Measurements from ENCODE around the gene CORO1C. TPM values are rescaled to one million over a fixed set of nuclear protein-coding genes. Genes with fewer than 3 reads are reported as not detected.

CORO1C gene
- polyA plus RNA-seq, 4 donors = 54.6 to 73.5 (median 65.8) TPM

DNA sequence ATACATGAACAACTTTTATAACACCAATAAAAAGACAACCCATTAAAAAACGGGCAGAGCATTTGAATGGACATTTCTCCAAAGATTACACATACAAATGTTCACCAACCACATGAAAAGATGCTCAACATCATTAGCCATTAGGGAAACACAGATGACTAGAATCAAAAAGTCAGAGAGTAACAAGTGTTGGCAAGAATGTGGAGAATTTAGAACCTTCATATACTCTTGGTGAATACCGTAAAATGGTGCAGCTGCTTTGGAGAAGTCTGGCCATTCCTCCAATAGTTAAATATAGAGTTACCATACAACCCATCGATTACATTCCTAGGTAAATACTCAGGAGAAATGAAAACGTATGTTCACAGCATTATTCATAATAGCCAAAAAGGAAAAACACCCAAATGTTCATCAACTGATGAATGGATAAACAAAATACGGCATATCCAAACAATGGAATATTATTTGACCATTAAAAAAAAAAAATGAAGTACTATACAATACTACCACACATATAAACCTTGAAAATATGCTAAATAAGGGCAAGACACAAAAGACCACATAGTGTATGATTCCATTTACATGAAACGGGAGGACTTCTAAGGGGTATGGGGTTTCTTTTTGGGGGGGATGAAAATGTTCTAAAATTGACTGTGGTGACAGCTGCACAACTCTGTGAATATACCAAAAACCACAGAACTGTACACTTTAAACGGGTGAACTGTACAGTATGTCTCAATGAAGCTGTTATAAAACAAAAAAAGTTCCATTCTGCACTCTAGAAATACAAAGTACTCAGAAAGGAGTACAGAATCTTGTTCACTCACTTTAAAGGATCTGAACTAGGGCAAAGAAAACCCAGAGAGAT lies 3.2 kb downstream of the CORO1C start:
- DNase-seq (ENCODE audit: low read depth in 4 of 4, low spot score in 3 of 4) = no peak

DNA sequence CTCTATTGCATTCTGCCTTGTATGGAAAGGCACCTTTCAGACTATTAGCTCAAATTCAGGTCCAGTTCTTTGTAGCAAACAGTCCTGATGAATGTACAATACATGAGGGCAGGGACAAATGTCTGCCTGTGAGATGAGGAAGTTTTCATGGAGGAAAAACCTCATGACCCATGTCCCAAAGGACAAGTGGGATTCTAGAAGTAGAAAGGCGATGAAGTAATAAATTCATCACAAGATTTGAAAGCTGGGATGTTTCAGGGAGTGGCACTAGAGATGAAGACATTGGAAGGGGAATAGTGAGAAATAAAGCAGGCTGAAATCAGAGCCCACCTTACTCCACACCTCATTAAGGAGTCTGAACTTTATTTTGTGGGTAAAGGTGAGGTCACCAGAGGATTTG lies 4.2 kb downstream of the CORO1C start:
- DNase-seq (ENCODE audit: low read depth in 4 of 4, low spot score in 3 of 4) = no peak

DNA sequence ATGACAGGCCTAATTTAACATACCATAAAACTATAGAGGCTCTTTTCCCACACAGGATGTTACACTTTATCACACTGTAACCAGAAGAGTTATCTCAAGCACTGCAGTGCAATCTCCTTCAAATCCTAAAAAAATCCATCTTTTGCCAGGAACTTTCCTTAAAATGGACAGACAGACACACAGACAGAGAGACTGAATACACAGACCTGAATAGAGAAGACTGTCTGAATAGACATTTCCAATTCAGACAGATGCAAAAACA lies 6.5 kb downstream of the CORO1C start:
- DNase-seq (ENCODE audit: low read depth in 4 of 4, low spot score in 3 of 4) = no peak

DNA sequence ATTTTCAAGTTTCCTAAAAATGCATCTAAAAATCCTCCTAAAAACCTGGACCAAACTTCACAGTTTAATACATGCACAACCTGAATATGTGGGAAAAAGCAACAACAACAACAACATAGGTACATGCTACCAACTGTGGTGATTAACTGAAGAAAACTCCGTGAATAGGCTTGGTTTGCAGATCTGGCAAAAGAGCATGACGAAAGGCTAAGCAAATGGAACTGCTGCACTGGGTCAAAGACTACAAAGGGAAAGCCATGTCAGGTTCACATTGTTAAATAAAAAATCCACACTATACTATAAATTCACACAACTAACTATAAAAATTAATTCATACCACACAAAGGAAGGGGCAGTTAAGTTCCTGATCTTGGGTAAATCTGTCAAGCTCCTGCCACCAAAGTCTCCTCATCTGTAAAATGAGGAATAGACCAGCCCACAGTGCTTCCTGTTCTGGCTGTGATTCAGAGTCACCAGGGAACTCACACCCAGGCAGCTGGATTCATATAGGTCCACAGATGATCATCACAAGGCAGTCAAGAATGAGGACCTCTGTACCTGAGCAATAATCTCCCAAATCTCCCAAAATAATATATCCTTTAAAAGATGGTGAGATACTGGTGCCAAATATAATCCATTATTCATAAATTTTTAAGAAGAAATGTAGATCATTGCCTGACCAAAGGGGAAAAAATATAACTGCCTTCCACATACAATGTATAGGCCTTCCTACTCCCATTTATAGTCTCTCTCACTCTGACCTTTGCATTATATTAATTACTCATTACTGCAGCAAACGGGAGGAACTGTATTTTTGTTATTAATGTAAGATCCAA lies 7.0 kb downstream of the CORO1C start:
- no peak for DNase-seq (ENCODE audit: low read depth in 4 of 4, low spot score in 3 of 4)

DNA sequence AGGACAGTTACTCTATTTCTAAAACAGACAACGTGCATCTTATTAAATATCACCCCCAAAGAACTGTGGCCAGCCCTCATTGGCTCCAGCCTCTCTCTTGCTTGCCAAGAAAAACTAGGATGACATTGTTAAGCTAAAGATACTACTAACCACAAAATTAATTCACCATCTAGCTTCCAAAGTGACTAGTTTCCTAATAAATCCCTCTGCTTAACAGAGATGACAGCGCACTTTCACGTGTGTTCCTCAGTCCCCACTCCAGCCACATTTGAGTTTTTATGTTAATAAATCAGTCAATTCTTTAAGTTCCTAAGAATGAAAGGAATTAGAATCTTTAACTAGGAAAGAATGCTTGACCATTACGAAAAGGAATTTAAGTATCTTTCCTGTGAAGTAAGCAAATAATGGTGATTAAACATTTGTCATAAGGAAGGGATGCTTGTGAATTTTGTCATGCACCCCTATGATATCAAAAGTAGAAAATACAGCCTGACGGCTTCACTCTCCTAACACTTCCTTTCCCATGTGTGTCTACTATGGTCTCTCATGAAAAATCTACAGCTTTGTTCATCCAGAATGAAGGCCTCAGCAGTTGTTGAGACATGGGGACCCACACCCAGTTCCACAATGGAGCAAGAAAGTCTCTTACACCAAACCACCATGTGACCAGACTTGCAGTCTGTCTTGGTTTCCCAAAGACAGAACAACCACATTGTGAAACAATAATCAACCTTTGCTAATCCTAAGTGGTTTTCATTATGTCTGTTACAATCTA lies 8.1 kb downstream of the CORO1C start:
- no peak for DNase-seq (ENCODE audit: low read depth in 4 of 4, low spot score in 3 of 4)

DNA sequence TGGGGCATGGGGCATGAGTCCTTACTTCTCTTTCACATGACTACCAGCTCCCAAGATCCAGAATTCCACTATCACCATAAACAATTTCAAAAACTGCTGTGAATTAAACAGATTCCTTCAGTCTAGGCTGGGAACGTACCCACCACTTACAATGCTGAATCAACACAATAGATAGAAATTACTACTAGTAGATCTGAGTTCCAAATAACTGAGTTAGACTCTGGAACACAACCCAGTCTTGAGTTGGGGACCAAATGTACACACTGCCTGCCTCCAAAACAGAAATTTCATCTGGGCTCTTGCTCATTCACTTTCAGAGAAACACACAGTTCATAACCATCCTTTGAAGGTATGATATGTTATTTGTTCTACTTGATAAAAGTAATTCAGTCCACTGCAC lies 8.9 kb downstream of the CORO1C start:
- no peak for DNase-seq (ENCODE audit: low read depth in 4 of 4, low spot score in 3 of 4)

DNA sequence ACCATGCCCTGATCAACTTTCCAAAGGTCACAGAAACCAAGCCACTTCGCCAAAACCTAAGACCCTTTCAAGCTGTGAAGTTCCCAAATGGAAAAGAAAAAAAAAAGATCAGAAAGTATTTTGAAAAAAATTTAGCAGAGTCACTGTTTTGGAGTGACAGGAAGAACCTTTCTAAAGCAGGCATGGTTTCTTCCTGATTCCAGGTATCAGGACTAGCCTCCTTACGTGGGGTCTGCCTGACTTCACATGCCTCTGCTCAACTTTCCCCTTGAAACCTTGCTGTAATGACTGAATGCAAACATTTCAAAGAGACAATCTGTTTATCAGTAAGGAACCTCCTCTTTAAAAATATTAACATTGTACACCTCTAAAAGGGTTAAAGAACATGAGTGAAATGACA lies 9.5 kb downstream of the CORO1C start:
- no peak for DNase-seq (ENCODE audit: low read depth in 4 of 4, low spot score in 3 of 4)

DNA sequence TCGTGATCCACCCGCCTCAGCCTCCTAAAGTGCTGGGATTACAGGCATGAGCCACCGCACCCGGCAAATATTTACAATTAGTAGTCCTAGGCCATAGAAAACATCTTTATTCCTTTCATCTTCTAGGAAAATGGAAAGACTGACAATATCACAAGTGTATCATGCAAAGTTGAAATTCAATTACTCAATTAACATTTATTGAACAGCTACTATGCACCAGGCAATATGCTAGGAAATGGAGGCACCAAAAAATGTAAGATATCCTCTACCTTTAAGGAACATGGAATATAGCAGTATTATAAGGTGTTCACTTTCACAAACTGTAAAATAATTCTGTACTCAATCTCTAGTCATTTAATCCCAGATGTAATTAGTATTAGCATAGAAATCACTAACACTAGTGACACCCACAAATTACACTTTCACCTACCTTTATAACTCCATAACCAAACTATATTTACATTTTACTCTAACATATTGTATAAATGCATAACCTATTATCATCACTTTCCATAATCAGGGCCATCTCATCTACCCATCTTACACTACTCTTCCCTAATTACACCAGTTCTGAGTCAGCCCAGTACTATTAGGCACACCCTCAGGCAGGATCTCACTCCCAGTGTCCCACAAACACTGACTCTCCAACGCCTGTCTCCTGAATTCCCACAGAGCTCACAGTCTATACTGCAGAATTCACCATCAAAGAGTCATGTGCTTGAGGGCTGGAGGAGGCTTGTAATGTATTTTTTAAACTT lies 10.4 kb downstream of the CORO1C start:
- DNase-seq (ENCODE audit: low read depth in 4 of 4, low spot score in 3 of 4) = no peak

DNA sequence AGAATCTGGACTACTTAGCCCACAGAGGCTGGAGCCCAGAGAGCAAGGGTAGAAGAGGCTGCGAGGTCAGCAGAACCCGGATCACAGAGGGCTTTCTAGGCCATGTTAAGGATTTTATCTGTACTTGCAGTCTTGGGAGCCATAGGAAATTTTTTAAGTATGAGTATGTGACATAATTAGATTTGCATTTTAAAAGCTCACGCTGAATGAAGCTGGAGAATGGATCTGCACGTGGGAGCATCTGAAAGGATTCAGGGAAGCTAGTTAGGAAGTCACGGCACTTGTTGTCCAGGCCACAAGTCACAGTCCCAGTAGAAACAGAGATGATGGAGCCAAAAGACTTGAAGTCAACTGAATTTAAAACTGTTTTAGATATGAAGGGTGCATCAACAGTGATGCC lies 14.1 kb downstream of the CORO1C start:
- no peak for DNase-seq (ENCODE audit: low read depth in 4 of 4, low spot score in 3 of 4)

DNA sequence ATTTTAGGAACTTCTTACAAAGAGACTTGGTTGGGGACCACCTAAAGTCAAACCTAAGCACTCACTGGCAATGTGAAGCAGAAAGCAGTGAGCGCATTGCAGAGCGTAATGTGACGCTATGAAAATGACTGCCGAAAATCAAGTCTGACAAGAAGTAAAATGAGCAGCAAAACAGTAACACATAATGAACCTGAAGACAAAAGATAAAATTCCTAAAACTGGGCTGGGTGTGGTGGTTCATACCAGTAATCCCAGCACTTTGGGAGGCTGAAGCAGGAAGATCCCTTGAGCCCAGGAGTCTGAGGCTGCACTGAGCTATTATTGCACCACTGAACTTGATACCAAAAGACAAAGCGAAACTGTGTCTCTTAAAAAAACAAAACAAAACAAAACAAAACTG lies 16.5 kb downstream of the CORO1C start:
- DNase-seq (ENCODE audit: low read depth in 4 of 4, low spot score in 3 of 4) = no peak

DNA sequence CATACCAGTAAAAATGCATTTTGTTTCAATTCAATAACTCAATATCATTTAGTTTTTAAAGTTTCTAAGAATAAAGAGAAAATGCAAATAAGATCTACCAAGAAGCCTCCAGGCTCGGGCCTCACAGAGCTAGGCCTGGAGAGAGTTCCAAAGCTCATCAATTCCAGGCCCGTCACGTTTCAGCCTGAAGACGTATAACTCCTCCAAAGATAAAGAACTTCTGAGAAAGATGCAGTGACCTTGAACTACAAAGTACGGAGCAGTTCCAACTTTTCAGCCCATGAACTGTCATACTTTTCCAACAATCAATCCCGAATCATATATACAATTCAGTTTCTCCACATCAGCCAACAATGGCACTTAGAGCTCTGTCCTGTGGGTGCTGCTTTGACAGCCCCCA lies 17.8 kb downstream of the CORO1C start:
- DNase-seq (ENCODE audit: low read depth in 4 of 4, low spot score in 3 of 4) = no peak

DNA sequence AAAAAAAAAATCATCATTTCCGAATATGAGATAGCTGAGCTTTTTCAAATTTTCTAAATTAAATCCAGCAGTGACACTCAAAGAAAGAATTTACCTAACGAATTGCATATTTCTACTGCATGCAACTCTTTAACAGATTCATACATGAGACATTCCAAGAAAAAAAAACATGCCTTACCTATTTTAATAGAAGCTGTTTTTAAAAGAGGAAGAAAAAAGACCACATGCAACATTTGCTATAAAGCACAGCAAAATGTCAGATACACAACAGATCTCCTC lies 18.5 kb downstream of the CORO1C start:
- DNase-seq (ENCODE audit: low read depth in 4 of 4, low spot score in 3 of 4) = no peak

DNA sequence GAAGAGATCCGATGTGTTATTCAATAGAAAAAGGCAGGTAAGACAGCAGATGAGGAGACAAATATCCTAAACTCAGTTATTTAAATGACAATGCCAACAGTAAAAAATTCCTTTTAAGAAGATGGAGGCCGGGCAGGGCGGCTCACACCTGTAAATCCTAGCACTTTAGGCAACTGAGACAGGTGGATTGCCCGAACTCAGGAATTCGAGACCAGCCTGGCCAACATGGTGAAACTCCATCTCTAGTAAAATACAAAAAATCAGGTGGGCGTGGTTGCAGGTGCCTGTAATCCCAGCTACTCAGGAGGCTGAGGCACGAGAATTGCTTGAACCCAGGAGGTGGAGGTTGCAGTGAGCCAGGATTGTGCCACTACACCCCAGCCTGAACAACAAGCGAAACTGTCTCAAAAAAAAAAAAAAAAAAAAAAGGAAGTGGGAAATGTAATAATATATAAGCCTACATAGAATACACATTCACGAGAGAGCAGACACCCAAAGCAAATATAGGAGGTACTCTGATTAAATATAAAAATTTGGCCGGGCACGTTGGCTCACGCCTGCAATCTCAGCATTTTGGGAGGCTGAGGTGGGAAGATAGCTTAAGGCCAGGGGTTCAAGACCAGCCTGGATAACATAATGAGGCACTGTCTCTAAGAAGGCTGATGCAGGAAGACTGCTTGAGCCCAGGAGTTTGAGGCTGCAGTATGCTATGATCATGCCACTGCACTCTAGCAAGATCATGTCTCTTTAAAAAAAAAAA lies 19.0 kb downstream of the CORO1C start:
- DNase-seq (ENCODE audit: low read depth in 4 of 4, low spot score in 3 of 4) = no peak

DNA sequence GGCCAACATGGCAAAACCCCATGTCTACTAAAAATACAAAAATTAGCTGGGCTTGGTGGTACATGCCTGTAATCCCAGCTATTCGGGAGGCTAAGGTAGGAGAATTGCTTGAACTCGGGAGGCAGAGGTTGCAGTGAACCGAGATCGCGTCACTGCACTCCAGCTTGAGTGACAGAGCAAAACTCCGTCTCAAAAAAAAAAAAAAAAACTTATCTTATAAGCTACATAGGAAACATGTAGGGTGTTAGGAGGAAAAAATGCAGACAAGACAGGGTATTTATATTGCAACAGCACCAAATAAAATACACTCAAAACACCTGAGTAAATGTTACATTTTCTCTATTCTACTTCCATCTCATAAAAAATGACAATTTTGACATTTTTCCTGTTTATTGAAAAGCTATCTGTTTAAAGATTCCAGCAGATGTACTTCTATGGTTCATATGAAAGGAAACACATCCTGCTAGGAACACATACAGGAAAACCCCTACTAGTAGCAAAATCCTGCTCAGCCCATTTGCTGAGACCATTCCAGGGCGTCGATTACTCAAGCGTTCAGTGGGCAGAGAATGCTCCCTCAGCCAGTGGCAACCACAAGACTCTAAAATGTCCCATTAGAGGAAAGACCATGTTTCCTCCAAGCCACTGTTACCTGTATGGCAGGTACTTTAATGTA lies 19.7 kb downstream of the CORO1C start:
- no peak for DNase-seq (ENCODE audit: low read depth in 4 of 4, low spot score in 3 of 4)

DNA sequence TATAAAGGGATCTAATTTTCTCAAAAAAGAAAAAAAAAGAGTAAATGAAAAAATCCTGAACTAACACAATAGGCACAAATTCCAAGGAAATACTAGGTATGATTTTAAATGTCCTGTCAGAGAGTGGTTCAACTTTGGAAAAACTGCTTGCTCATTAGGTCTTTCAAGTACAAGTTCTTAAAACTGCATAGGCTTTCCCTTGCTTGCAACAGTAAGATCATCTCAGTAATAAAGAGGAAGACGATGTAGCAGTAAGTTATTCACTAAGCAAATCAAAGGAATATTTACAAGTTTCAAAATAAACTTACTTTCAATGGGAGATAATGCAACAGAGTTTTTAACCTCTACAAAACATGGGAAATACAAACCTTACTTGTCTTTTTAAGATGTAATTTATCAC lies 21.6 kb downstream of the CORO1C start:
- no peak for DNase-seq (ENCODE audit: low read depth in 4 of 4, low spot score in 3 of 4)

DNA sequence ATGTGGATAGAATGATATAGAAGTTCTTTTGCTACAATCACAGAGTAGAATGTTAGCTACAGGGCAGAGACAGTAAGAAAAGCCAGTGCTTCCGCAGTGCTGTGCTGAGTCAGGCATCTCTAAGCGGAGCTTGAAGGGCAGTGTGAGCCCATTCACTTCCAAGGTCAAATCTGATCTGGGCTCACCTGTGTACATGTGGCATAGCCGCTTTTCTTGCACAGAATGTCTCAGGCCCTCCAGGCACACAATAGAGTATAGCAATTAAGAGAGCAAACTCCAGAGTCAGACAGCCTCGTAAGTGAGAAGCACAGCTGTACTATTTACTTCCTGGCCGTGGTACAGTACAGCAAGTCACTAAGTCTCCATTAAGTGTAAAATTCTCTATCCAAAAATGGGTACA lies 26.8 kb downstream of the CORO1C start:
- no peak for DNase-seq (ENCODE audit: low read depth in 4 of 4, low spot score in 3 of 4)

DNA sequence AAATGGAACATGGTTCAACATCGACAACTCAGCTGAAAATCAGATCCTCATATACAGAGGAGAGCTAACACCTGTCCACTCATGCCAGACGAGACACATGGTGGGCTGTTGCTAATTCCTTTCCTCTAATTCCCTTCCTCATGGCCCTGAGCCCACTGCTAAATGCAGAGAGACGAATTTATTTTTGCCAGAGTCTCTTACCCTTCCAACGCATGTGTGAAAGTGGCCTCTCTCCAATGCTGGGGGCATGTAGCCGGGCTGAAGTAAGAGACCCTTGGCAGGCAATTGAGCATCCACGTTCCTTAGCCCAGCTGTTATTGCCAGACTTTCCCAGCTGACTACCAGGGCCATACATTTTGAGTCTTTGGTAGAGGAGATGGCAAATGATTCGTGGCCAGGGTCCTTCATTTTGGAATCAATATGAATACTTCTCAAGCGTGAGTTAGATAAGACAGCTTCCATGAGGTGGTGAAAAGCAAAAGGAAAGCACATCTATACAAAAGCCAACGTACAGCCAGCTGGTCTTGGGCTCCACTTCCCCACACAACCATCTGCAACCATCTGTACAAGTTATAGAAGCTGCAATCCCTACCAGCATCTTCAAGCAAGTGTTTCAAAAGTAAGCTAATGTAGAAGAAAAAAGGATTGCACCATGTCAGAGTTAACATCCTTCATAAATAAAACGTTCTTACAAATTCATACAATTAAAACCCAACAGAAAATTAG lies 28.6 kb downstream of the CORO1C start:
- DNase-seq (ENCODE audit: low read depth in 4 of 4, low spot score in 3 of 4) = no peak

DNA sequence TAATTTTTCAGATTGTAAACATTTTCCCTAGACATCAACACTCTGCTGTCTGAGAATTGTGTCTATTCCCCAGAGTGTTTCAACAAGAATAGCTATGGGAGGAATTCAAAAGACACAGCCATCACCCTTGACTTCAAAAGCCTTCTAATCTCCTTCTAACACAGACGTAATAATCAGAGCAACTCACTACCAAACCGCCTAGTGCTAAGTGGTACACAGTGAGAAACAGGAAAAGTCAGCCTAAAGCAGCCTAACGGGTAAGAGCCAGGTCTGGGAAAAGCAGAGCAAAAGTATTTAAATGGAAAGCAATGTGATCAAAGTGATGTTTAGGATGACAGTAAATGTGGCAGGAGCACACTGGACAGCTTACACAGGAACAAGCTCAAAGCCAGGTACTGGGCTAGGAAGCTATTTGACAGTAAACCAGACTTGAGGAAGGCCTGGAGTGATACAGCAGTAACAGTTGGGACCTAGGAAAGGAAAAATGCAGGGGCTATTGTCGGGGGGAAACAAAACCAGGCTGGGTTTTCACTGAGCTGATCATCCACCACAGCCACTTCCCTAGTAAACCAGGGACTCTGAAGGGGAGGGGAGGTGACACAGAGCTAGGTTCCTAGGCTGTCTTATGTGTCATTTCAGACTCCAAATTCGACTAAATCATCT lies 29.4 kb downstream of the CORO1C start:
- no peak for DNase-seq (ENCODE audit: low read depth in 4 of 4, low spot score in 3 of 4)

Measured in left renal pelvis (tissue), 4 donors.